ENCODE measurements around the gene ARTN.

The ARTN gene

DNA sequence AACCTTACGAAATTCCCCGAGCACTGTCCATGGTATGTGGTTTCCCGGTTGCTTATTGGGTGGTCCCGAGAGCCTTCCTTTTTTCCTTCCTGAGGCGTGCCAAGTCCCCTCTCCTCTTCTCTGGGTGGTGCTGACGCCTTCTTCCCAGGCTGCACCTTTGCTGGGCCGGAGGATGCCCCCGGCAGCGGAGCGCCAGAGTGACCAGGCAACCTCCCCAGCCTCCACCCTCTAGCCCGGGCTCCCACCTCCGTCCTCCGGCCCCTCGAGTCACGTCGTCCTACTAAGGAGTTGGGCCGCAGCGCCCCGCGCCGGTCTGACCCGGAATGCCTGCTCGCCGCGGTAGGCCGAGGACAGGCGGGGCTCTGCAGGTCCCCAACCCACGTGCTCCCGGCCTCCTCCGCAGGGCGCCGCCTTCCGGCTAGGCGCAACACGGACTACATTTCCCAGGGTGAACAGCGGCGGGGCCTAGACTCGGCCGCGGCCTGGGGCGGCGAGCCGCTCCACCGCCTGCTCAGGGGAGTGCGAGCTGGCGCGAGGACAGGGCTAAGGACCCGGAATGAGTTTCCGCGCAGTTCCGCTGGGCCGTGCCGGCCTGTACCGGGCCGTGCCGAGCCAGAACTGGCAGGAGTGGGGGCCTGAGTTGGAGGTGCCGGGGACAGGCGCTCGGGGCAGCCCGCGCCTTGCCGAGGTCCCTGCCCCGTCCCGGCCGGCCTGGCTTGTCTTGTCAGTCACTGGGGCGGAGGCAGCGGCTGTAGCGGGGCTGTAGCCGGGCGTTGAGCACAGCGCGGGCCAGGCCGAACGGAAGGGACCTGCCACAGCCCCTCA, 12.8 kb downstream of the ARTN start, which contains the start of gene IPO13:
Gene IPO13 (plus strand): TSS at position 715 of the 825 bp plus-strand sequence. CDS start 651 bp downstream, outside the sequence.
- in situ Hi-C loops (cut with MboI; ENCODE audit: low sequenced_read_pairs) = no loop called here

DNA sequence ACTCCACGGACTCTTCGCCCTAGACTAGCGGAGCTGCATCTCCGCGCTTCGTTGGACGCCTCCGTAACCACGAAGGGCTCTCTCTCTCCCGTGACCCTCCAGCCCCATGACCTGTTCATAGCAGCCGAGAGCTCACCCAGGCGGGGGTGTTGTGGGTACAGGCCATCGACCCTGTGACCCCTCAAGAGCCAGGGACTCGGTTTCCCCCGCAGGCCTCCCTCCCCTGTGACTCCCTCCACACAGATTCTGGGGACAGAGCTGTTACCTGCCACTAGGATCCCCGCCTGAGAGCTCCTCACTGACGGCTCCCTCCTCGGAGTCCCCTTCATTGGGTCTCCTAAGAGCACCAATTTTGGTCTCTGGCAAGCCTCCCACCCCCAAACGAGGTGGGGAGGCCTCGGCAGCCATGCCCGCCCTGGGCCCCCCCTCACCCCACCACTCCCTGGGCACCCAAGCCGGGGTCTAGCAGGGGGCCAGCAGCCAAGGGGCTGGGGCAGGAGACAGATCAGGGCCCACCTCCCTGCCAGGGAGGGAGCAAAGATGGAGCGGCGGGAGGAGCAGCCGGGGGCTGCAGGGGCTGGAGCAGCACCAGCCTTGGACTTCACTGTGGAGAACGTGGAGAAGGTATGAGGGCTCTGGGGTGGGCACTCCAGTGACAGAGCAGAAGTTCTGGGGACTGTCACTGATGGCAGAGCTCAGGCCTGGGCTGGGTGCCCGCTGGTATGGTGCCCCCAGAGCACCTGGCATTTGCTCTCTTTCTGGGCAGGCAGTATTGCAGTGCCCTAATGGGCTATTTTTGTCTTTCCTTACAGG, 13.7 kb downstream of the ARTN start:
- in situ Hi-C loops (cut with MboI; ENCODE audit: low sequenced_read_pairs) = no loop called here

DNA sequence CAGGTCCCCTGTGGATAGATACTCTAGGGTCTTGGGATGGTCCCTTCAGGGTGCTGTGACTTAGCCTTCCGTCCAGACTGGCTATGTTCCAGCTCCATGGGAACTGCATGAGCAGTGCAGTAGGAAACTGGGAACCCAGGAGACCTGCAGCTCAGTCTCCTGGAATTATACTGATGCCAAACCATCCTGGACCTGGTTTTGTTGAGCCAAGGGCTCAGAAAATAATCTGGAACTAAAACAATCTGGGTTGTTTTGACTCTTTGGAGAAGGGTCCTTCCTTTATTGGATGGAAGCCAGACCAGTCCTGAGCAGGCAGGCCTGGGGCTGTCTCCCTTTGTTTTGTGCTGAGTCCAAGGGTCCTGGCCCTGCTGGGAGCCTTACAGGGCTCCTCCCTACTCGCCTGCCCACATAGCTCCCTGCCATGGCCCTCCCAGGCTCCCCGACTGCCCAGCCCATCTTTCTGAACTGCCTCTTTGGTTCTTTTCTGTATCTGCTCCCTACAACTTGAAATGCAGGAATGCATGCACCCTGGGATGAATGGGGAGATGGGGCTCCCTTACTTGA, 14.4 kb downstream of the ARTN start:
- in situ Hi-C loops (cut with MboI; ENCODE audit: low sequenced_read_pairs) = no loop called here

DNA sequence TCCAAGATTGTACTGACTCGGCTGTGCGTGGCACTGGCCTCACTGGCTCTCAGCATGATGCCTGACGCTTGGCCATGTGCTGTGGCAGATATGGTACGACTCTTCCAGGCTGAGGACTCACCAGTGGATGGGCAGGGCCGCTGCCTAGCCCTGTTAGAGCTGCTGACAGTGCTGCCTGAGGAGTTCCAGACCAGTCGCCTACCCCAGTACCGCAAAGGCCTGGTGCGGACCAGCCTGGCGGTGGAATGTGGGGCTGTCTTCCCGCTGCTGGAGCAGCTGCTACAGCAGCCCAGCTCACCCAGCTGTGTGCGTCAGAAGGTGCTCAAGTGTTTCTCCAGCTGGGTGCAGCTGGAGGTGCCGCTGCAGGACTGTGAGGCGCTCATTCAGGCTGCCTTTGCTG, 16.1 kb downstream of the ARTN start:
- in situ Hi-C loops (cut with MboI; ENCODE audit: low sequenced_read_pairs) = no loop called here

DNA sequence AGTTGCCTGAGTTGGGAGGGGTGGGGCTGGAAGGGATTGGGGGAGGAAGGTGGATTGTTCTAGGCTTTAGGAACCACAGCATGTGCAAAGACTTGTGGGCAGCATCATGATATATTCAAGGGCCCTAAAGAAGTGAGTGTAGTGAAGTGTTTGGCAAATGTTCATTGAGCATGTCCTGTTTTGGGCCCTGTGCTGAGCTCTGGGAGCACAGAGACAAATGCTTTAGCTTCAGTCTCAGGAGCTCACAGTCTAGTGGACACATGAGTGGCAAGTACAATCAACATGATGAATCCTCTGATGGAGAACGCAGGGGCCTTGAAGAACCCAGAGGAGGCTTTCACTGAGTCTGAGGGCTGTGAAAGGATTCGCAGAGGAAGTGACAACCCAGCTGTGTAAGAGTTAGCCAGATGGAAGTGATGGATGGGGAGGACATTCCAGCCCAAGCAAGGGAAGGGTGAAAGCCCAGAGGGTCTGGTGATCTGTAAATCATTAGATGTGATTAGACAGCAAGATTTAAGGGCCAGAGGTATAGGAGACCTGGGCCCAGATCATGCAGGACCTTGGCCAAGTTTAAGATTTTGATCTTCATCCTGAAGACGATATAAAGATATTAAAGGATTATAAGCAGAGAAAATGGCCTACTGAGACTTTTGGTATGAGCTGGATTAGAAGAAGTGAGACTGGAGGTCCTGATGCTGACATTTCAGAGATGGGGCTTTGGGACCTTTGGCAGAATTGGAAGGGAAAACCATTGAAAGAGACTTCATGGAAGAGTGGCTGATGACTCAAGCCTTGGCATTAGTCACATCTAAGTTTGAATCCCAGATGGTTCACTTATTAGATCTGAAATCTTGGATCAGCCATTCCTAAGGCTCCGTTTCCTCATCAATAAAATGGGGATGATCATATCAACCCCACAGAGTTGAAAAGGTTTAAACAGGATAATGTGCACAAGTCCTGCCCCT, 17.7 kb downstream of the ARTN start:
- in situ Hi-C loops (cut with MboI; ENCODE audit: low sequenced_read_pairs) = no loop called here

DNA sequence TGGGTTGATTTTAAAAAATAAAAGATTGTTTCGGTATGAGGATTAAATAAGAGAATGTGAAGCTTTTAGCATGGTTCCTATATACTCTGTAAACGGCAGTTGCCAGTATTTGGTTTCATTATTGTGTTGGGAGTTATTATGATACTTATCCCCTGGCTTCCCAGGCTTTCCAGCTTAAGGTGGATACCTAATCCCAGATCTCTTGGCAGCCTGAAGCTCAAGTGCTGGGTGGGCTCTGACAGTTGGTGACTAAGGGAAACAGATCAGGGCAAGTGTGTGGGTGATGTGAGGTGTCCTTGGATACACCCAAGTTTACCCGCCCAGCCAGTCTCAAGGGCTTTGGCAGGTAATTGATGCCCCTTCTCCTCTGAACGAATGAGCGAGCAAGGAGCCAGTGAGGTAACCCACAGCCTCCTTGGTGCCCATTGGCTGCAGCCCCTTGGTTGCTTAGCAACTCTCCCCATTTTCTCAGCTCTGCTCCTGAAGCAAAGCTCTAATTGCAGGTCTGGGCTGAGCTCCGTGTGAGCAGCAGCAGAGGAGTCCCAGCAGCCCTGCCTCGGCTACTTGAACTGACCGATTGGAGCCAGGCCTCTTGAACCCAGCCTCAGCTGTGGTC, 19.2 kb downstream of the ARTN start:
- in situ Hi-C loops (cut with MboI; ENCODE audit: low sequenced_read_pairs) = no loop called here

DNA sequence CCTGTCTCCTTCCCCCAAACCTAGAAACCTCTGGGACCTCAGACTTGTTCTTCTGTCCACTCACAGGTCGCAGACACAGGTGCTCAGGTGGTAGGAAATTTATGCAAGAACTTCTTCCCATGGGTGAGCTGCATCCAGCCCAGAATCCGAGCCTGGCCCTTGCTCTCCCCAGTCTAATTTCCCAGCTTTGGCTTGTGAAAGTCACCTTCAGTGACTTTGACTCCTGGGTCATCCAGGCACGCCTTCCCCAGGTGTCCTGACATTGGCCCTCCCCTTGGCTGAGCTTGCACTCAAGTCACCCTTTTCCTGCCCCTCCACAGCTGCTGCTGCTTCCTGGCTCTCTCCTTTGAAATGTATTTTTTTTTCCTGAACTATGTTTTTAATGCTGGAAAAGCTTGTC, 19.8 kb downstream of the ARTN start:
- in situ Hi-C loops (cut with MboI; ENCODE audit: low sequenced_read_pairs) = no loop called here

DNA sequence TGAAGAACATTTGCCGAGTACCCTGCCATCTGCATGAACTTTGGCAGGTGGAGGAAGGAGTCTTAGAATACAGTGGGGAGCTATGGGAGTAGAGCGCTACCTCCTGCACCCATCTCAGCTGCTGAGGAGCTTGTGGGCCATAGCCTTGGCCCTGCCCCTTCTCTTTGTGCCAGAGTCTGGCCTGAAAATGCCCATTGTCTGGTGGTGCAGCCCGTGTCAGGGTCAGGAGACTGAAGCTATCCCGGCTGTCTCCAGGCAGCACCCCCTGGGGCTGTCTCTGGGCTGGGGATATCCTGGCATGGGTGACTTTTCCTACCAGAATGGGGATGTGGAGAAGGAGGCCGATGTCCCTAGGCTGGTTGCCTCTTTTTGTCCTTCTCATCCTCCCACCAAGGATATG, 20.4 kb downstream of the ARTN start:
- in situ Hi-C loops (cut with MboI; ENCODE audit: low sequenced_read_pairs) = no loop called here

DNA sequence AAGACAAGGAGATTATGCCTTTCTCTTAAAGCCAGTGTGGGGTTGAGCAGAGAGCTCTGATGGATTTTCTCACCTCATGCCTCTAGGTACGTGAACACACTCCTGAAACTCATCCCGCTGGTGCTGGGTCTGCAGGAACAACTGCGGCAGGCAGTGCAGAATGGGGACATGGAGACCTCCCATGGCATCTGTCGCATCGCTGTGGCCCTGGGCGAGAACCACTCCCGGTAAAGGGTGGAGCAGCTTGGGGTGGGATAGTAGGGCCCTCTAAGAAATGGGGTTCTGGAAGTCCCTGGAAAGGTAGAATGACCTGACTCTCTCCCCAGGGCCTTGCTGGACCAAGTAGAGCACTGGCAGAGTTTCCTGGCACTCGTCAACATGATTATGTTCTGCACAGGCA, 22.6 kb downstream of the ARTN start:
- in situ Hi-C loops (cut with MboI; ENCODE audit: low sequenced_read_pairs) = no loop called here

DNA sequence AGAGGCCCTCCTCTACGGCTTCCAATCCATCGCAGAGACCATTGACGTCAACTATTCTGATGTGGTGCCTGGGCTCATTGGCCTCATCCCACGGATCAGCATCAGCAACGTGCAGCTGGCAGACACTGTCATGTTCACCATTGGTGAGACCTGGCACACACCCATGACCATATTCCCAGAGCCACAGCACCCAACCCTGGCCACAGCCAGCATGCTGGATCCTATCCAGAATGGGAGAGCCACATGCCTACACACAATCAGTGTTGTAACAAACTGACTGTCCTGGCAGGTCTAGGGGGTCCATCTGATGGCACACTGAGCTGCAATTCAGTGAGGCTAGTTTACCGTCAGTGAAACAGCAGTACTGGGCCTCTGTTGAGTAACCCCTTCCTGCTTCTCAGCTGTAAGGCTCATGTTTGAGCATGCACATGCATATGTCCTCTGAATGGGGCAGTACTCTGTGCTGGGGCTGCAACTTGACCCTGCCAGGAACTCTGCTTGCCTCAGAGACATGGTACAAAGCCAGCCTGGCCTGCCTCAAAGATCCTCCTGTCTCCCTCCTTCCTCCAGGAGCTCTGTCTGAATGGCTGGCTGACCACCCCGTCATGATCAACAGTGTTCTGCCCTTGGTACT, 23.9 kb downstream of the ARTN start:
- in situ Hi-C loops (cut with MboI; ENCODE audit: low sequenced_read_pairs) = no loop called here

DNA sequence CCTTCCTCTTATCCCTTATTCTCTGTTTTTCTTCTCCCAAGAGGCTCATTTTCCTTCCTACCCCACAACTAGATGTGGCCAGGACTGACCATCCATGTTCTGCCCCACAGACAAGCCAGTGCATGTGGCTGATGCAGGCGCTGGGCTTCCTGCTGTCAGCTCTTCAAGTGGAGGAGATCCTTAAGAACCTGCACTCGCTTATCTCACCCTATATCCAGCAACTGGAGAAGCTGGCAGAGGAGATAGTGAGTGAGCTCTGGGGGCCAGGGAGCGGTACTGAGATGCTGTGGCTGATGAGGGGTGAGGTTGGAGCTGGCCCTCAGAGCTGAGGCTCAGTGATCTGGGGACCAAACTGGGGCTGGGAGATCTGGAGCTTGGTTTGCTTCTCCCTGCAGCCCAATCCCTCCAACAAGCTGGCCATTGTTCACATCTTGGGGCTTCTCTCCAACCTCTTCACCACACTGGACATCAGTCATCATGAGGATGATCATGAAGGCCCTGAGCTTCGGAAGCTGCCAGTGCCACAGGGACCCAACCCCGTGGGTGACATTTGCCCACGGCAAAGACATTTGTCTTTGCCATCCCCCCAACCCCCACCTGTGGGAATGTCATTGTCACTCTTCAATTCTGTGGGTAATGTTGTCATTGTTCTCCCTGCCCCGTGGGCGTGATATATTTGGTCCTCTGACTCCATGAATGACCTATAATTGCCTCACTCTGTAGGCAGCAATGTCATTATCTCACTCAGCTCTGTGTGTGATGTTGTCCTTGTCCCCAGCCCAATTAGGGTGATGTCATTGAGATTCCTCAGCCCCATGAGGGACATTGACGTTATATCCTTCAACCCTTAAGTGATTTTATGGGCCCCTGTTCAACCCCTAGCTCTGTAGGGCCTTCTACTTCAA, 25.0 kb downstream of the ARTN start:
- in situ Hi-C loops (cut with MboI; ENCODE audit: low sequenced_read_pairs) = no loop called here

DNA sequence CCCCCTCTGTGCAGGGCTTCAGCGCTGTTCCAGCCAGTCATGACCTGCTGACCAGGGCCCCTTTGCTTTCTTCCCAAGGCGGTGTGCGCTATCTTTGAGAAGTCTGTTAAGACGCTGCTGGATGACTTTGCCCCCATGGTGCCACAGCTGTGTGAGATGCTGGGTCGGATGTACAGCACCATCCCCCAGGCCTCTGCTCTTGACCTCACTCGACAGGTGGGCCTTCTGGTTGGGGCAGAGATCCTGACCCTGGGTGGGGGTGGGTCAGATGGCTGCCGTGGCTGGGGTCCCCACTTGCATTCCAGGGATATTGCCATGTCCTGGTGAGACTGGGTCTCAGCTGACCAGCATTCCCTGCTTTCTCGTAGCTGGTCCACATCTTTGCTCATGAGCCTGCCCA, 27.2 kb downstream of the ARTN start:
- in situ Hi-C loops (cut with MboI; ENCODE audit: low sequenced_read_pairs) = no loop called here

DNA sequence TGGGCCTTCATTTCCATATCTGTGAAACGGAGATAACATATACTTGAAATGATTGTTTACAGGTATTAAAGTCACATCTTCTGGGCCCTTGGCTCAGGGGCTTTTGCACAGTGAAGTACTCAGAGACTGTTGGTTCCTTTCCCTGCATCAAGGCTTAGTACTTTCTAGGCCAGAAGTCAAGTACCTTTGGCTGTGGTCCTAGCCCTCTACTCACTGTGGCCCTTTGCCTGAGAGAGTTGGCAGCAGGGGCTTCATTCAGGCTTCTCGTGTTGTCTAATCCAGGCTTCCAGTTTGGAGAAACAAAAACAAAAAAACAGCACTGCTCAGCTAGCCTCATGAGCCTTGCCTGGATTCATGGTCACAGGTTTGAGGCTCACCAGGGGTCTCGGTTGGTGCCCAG, 28.1 kb downstream of the ARTN start:
- in situ Hi-C loops (cut with MboI; ENCODE audit: low sequenced_read_pairs) = no loop called here

DNA sequence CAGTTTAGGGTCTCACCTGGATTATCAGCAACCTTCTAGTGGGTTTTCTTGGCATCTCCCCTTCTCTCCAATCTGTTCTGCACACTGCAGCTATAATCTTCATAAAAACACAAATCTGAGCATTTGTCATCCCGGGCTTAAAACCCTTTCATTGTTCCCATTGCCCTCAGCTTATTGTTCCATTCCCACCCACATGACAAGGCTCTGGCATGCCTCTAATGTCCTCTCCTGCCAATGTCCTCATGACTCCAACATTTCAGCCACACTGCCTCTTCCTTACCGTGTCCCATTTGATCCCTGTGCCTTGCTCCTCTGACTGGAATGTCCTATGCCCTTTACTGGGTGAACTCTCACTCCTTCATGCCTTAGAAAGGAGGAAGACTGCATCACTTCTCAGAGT, 28.7 kb downstream of the ARTN start:
- in situ Hi-C loops (cut with MboI; ENCODE audit: low sequenced_read_pairs) = no loop called here

DNA sequence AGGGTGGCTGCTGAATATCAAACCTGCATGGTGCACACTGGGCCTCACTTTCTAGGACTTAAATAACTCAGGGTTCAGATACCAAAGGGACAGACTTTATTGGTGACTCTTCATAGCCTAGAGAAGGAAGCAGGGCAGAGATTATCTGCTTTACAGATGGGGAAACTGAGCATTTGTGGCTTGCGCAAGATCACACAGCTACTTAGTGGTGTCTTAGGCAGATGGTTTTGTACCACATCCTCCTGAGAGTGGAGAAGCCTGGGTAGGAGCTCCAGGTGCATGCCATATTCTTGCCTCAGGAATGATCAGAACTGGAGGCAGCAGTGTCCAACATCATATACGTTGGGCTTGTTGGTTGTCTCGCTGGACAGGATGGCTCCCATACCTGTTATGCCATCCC, 29.4 kb downstream of the ARTN start:
- in situ Hi-C loops (cut with MboI; ENCODE audit: low sequenced_read_pairs) = no loop called here

DNA sequence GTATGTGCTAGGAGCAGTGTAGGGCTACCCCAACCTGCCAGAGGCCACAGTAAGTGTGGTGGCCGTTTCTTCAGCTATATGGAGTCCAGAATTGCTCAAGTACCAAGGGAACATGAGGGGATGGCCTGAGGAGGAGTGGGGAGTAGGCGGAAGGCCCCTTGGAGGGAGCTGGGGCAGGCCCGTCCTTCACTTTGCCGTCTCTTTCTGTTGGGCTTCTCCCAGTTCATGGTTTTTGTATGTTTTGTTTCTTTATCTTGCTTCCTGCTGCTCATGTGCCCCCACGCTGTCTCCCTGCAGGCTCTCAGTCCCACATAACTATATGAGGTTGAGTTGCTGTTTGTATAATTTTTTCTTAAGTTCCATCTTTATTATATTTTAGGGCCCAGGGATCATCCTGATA, 30.3 kb downstream of the ARTN start:
- in situ Hi-C loops (cut with MboI; ENCODE audit: low sequenced_read_pairs) = no loop called here

DNA sequence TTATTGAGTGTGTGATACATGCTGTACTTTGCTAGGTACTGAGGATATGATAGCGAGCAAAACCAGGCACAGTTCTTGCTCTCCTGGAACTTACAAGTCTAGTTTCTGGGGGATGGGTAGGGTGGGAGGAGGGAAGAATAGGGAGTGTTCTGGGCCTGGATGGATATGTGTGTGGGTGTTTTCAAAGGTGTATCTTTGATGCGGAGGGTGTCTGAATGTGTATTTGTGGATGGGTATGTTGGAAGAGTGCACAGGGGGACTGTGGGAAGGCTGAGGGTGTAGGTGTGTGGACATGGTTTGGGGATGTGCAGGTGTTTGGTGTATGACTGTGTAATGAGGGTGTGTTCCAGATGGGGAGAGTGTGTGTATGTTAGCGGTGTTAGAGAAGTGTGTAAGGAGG, 31.7 kb downstream of the ARTN start:
- in situ Hi-C loops (cut with MboI; ENCODE audit: low sequenced_read_pairs) = no loop called here

DNA sequence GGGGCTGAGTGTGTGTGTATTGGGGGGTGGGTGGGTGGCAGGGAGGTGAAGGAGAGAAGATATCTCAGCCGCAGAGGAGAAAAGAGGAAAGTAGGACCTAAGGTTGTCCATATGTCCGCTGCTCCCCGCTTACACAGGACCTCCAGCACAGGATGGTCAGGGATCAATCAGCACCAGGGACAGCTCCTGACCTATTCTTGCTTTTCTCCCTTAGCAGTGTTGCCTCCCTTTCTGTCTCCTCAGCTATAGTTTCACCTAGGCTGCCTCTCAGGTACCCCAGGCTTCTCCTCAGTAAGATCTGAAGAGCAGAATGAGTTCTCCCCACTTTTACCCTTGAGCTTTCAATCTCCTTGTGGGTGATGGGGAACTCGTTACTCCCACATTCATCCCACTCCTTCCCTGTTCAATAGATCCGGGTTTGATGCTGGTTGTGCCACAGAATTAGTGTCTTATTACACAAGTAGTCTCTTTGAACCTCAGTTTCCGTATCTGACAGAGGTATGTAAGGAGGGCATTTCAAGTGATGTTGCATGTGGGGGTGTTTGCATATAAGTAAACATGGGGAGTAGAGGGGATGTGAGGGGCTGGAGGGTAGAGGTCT, 34.8 kb downstream of the ARTN start:
- in situ Hi-C loops (cut with MboI; ENCODE audit: low sequenced_read_pairs) = no loop called here

DNA sequence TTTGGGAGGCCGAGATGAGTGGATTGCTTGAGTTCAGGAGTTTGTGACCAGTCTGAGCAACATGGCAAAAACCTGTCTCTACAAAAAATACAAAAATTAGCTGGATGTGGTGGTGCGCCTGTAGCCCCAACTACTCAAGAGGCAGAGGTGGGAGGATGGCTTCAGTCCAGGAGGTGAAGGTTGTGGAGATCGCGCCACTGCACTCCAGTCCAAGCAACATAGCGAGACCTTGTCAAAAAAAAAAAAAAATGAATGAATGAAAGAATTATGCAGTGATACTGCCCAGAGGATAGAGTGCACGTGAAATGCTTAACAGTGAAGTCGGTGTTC, 35.8 kb downstream of the ARTN start:
- in situ Hi-C loops (cut with MboI; ENCODE audit: low sequenced_read_pairs) = no loop called here
